ENCODE results near the gene SMTNL1.

The SMTNL1 gene

GRCh38 chr11:57571606-57572005, 34.2 kb downstream of the SMTNL1 start:
- no peak for TF ChIP-seq CTCF (IDR thresholded peaks at IDR 0.05; ENCODE audit: low read depth, low read length)
- DNase-seq (ENCODE audit: extremely low read depth, low read depth), result no peak

GRCh38 chr11:57574061-57574460, 36.7 kb downstream of the SMTNL1 start:
- no peak for TF ChIP-seq CTCF (IDR thresholded peaks at IDR 0.05; ENCODE audit: low read depth, low read length)
- DNase-seq (ENCODE audit: extremely low read depth, low read depth), result no peak

GRCh38 chr11:57584341-57584740, 46.9 kb downstream of the SMTNL1 start:
- no peak for DNase-seq (ENCODE audit: extremely low read depth, low read depth)
- no peak for TF ChIP-seq CTCF (IDR thresholded peaks at IDR 0.05; ENCODE audit: low read depth, low read length)

- DNase-seq (ENCODE audit: extremely low read depth, low read depth), result no peak
- TF ChIP-seq CTCF (IDR thresholded peaks at IDR 0.05; ENCODE audit: low read depth, low read length), result no peak
Measured at GRCh38 chr11:57585301-57585700, 47.9 kb downstream of the SMTNL1 start.

- DNase-seq (ENCODE audit: extremely low read depth, low read depth), result no peak
- TF ChIP-seq CTCF (IDR thresholded peaks at IDR 0.05; ENCODE audit: low read depth, low read length), result no peak
Measured at GRCh38 chr11:57586711-57587245, 49.4 kb downstream of the SMTNL1 start.

GRCh38 chr11:57588046-57588710, 50.8 kb downstream of the SMTNL1 start:
- DNase-seq (ENCODE audit: extremely low read depth, low read depth), result no peak
- TF ChIP-seq CTCF (IDR thresholded peaks at IDR 0.05; ENCODE audit: low read depth, low read length), result no peak

GRCh38 chr11:57596266-57596885, 59.0 kb downstream of the SMTNL1 start:
- no peak for TF ChIP-seq CTCF (IDR thresholded peaks at IDR 0.05; ENCODE audit: low read depth, low read length)
- no peak for DNase-seq (ENCODE audit: extremely low read depth, low read depth)

Measured in AG09319 (cell line).